Activated CD8-positive, alpha-beta T cell treated with anti-CD3 and anti-CD28 coated beads, Interleukin-2, amount 10 ng/mL, durations not matched to agents 7 days and 5 days (primary cell): ENCODE results near the gene THOC3. TPM values are rescaled to one million over a fixed set of nuclear protein-coding genes. Genes with fewer than 3 reads are reported as not detected.
"Not testable (repeated sequence)": the region's sequence is repeated elsewhere in the genome, so short reads cannot be mapped to it uniquely, and the experiment has no call there.

Source experiments
- ATAC-seq: fragments of 150-1000 bp; cut with Tn5 transposase; one replicate; pipeline ENCODE4 v1.10.0; 2021; ENCODE audit warnings: moderate library complexity
- CTCF ChIA-PET: fragments of 350-600 bp; sonication (Branson Sonifier 250); formaldehyde crosslinking; loops from one replicate; lab custom pipeline; 2021; ENCODE audit warnings: antibody characterized with exemption; lab: Charles Lee
- POLR2A ChIA-PET: fragments of 350-600 bp; sonication (Branson Sonifier 250); formaldehyde crosslinking; loops from one replicate; lab custom pipeline; 2021; ENCODE audit warnings: antibody characterized with exemption; lab: Charles Lee
- DNase-seq: peaks from one replicate; pipeline ENCODE4 v3.0.0-alpha.2; 2020
- H3K27ac Mint-ChIP-seq: one replicate; pipeline ENCODE4 v1.8.0; 2021; ENCODE audit warnings: mild to moderate bottlenecking, mixed read lengths
- H3K27me3 Mint-ChIP-seq: one replicate; pipeline ENCODE4 v1.8.0; 2021; ENCODE audit warnings: low read depth, mixed read lengths
- H3K36me3 Mint-ChIP-seq: one replicate; pipeline ENCODE4 v1.8.0; 2021; ENCODE audit warnings: low read depth, mixed read lengths
- H3K4me1 Mint-ChIP-seq: one replicate; pipeline ENCODE4 v1.8.0; 2021; ENCODE audit warnings: low read depth, mixed read lengths
- H3K4me3 Mint-ChIP-seq: one replicate; pipeline ENCODE4 v1.8.0; 2021; ENCODE audit warnings: mild to moderate bottlenecking, mixed read lengths
- H3K9me3 Mint-ChIP-seq: one replicate; pipeline ENCODE4 v1.8.0; 2022; ENCODE audit warnings: mixed read lengths; ENCODE audit not compliant: insufficient read depth
- total RNA-seq, 2 experiments: library from RNA; stranded (reverse); gene quantifications; one replicate each; pipeline ENCODE4 v1.2.3, GENCODE V29; 2021

THOC3 gene
- total RNA-seq, 2 experiments from 2014 or later, result 66.0 to 67.3 TPM

- H3K4me3 Mint-ChIP-seq, POLR2A ChIA-PET, H3K36me3 Mint-ChIP-seq, H3K27ac Mint-ChIP-seq, DNase-seq, H3K27me3 Mint-ChIP-seq, H3K9me3 Mint-ChIP-seq, CTCF ChIA-PET, ATAC-seq, H3K4me1 Mint-ChIP-seq: not testable (repeated sequence)
These were observed 43.0 kb downstream of the THOC3 start for GRCh38 chr5:175925106-175925505.

GRCh38 chr5:175922192-175922885 is 45.8 kb downstream of the THOC3 start:
- no peaks in the 10 kb centered on the region for H3K9me3 Mint-ChIP-seq
- DNase-seq (no peak), ATAC-seq (no peak)
- POLR2A ChIA-PET, result interaction anchor here (0.9 kb wide), 1 partner anchor 126 kb away, joined by 3 read pairs; no protein-coding TSS in a partner anchor
- no peak overlapping the region for H3K27ac Mint-ChIP-seq
- peaks cover 6% of the 10 kb centered on the region for H3K36me3 Mint-ChIP-seq
- no peaks in the 10 kb centered on the region for H3K27me3 Mint-ChIP-seq
- H3K4me1 Mint-ChIP-seq, result no peaks in the 10 kb centered on the region
- CTCF ChIA-PET, result interaction anchor here (2.3 kb wide), 1 partner anchor 193 kb away, joined by 9 read pairs; no protein-coding TSS in a partner anchor
- no peak overlapping the region for H3K4me3 Mint-ChIP-seq

- no peaks in the 10 kb centered on the region for H3K9me3 Mint-ChIP-seq
- CTCF ChIA-PET, result interaction anchor here (2.3 kb wide), 1 partner anchor 191 kb away, joined by 9 read pairs; no protein-coding TSS in a partner anchor
- POLR2A ChIA-PET, result interaction anchor here (0.9 kb wide), 1 partner anchor 124 kb away, joined by 3 read pairs; no protein-coding TSS in a partner anchor
These were observed 46.9 kb downstream of the THOC3 start for GRCh38 chr5:175921061-175921730.

GRCh38 chr5:175920231-175920811 is 47.8 kb downstream of the THOC3 start:
- Mint-ChIP-seq H3K4me3 (no peak overlapping the region), H3K27ac (no peak overlapping the region), H3K36me3 (peaks cover 10% of the 10 kb centered on the region), H3K27me3 (no peaks in the 10 kb centered on the region), H3K4me1 (peaks cover under 1% of the 10 kb centered on the region), H3K9me3 (no peaks in the 10 kb centered on the region)
- DNase-seq, result no peak
- no peak for ATAC-seq
- ChIA-PET CTCF (interaction anchor here (2.3 kb wide), 1 partner anchor 191 kb away, joined by 9 read pairs; no protein-coding TSS in a partner anchor), POLR2A (no interaction called here)

More at GRCh38 chr5:175921061-175921730, 46.9 kb downstream of the THOC3 start:
- H3K4me1 Mint-ChIP-seq, result no peaks in the 10 kb centered on the region
- ATAC-seq, result no peak
- H3K4me3 Mint-ChIP-seq, result no peak overlapping the region
- peaks cover 10% of the 10 kb centered on the region for H3K36me3 Mint-ChIP-seq
- DNase-seq, result no peak
- H3K27me3 Mint-ChIP-seq, result no peaks in the 10 kb centered on the region
- no peak overlapping the region for H3K27ac Mint-ChIP-seq

- DNase-seq, CTCF ChIA-PET, POLR2A ChIA-PET, H3K4me1 Mint-ChIP-seq, H3K9me3 Mint-ChIP-seq, H3K27me3 Mint-ChIP-seq, H3K36me3 Mint-ChIP-seq: not testable (repeated sequence)
- peak overlapping the region; percentile 64 for H3K4me3 Mint-ChIP-seq
- ATAC-seq, result peak; percentile 70
- H3K27ac Mint-ChIP-seq, result peak overlapping the region; percentile 81
These were observed 52.8 kb downstream of the THOC3 start for GRCh38 chr5:175915066-175916037.

- DNase-seq, H3K27me3 Mint-ChIP-seq, H3K4me3 Mint-ChIP-seq, ATAC-seq, H3K27ac Mint-ChIP-seq, H3K9me3 Mint-ChIP-seq, CTCF ChIA-PET, H3K36me3 Mint-ChIP-seq, H3K4me1 Mint-ChIP-seq, POLR2A ChIA-PET: not testable (repeated sequence)
These were observed 54.1 kb downstream of the THOC3 start for GRCh38 chr5:175913835-175914672.

- ATAC-seq, H3K9me3 Mint-ChIP-seq: not testable (repeated sequence)
These were observed 58.0 kb downstream of the THOC3 start for GRCh38 chr5:175910072-175910471.

More at GRCh38 chr5:175910072-175910471, 58.0 kb downstream of the THOC3 start:
- POLR2A ChIA-PET, H3K4me1 Mint-ChIP-seq, H3K27me3 Mint-ChIP-seq, CTCF ChIA-PET, H3K27ac Mint-ChIP-seq, H3K36me3 Mint-ChIP-seq, DNase-seq, H3K4me3 Mint-ChIP-seq: not testable (repeated sequence)

Other genes with a start within 250 kb of the THOC3 start
- not detected for gene CPLX2, start 96.7 kb downstream of the THOC3 start, total RNA-seq